SJSA1 (cell line): ENCODE measurements around the gene BUD13. TPM values are rescaled to one million over a fixed set of nuclear protein-coding genes. Genes with fewer than 3 reads are reported as not detected.

Source experiments
- DNase-seq, 2 experiments: peaks; one replicate each; pipeline ENCODE4 v3.0.0-alpha.2; 2015 to 2020; ENCODE audit warnings: low spot score in 2 of 2, low read depth in 1 of 2
- H3K27ac ChIP-seq: fragments of 250-450 bp; sonication (Bioruptor Pico); 2 replicates; pipeline ENCODE4 v1.5.1; 2020; ENCODE audit warnings: mild to moderate bottlenecking, moderate library complexity
- H3K27me3 ChIP-seq: fragments of 250-450 bp; sonication (Bioruptor Pico); replicated peaks from 2 replicates; pipeline ENCODE4 v1.5.1; 2020; ENCODE audit warnings: mild to moderate bottlenecking, moderate library complexity
- H3K36me3 ChIP-seq: fragments of 250-450 bp; sonication (Bioruptor Pico); 2 replicates; pipeline ENCODE4 v1.5.1; 2020; ENCODE audit warnings: mild to moderate bottlenecking
- H3K4me1 ChIP-seq: fragments of 250-450 bp; sonication (Bioruptor Pico); replicated peaks from 2 replicates; pipeline ENCODE4 v1.6.1; 2021; ENCODE audit warnings: mild to moderate bottlenecking
- H3K4me3 ChIP-seq: fragments of 250-450 bp; sonication (Bioruptor Pico); 2 replicates; pipeline ENCODE4 v1.5.1; 2020; ENCODE audit warnings: mild to moderate bottlenecking
- H3K9me3 ChIP-seq: fragments of 250-450 bp; sonication (Bioruptor Pico); replicated peaks from 2 replicates; pipeline ENCODE4 v1.5.1; 2020; ENCODE audit warnings: mild to moderate bottlenecking
- total RNA-seq: library from RNA; depleted of rRNA; stranded (reverse); fragments of >200 nt; shearing (Covaris generic); gene quantifications from 2 replicates; pipeline ENCODE4 v1.2.3, GENCODE V29; 2014

The BUD13 gene
- total RNA-seq, 1 experiment from 2014 or later: 15.5 TPM

GRCh38 chr11:116729501-116730240, 43.1 kb downstream of the BUD13 start:
- Histone ChIP-seq H3K4me1 (0 out of 2 replicates have a peak, but pooled peaks cover 3% of the 10 kb centered on the region), H3K9me3 (no peaks in the 10 kb centered on the region), H3K4me3 (no peak overlapping the region), H3K36me3 (no peaks in the 10 kb centered on the region), H3K27ac (no peak overlapping the region), H3K27me3 (no peaks in the 10 kb centered on the region)
- DNase-seq: no peak

- no peak overlapping the region for H3K4me3 ChIP-seq
- H3K27me3 ChIP-seq: no peaks in the 10 kb centered on the region
- H3K9me3 ChIP-seq: no peaks in the 10 kb centered on the region
- H3K4me1 ChIP-seq: 0 out of 2 replicates have a peak, but pooled peaks cover 3% of the 10 kb centered on the region
- no peaks in the 10 kb centered on the region for H3K36me3 ChIP-seq
- DNase-seq: no peak
- H3K27ac ChIP-seq: no peak overlapping the region
Measured at GRCh38 chr11:116727990-116728389, 44.8 kb downstream of the BUD13 start.

- DNase-seq: no peak
- Histone ChIP-seq H3K27ac (no peak overlapping the region), H3K27me3 (no peaks in the 10 kb centered on the region)
Measured at GRCh38 chr11:116725434-116726221, 47.2 kb downstream of the BUD13 start.

GRCh38 chr11:116724813-116725212, 48.0 kb downstream of the BUD13 start:
- no peak for DNase-seq
- no peaks in the 10 kb centered on the region for H3K27me3 ChIP-seq

More at GRCh38 chr11:116725434-116726221, 47.2 kb downstream of the BUD13 start:
- Histone ChIP-seq H3K36me3 (no peaks in the 10 kb centered on the region), H3K4me3 (no peak overlapping the region), H3K9me3 (no peaks in the 10 kb centered on the region), H3K4me1 (0 out of 2 replicates have a peak, but pooled peaks cover 3% of the 10 kb centered on the region)

GRCh38 chr11:116723511-116723910, 49.3 kb downstream of the BUD13 start:
- H3K27me3 ChIP-seq: no peaks in the 10 kb centered on the region

More at GRCh38 chr11:116724813-116725212, 48.0 kb downstream of the BUD13 start:
- H3K27ac ChIP-seq: no peak overlapping the region
- 0 out of 2 replicates have a peak, but pooled peaks cover 3% of the 10 kb centered on the region for H3K4me1 ChIP-seq
- no peaks in the 10 kb centered on the region for H3K36me3 ChIP-seq
- H3K4me3 ChIP-seq: no peak overlapping the region
- no peaks in the 10 kb centered on the region for H3K9me3 ChIP-seq

GRCh38 chr11:116721988-116722387, 50.8 kb downstream of the BUD13 start:
- DNase-seq: no peak
- 0 out of 2 replicates have a peak, but pooled peaks cover 3% of the 10 kb centered on the region for H3K4me1 ChIP-seq
- H3K4me3 ChIP-seq: no peak overlapping the region
- no peaks in the 10 kb centered on the region for H3K9me3 ChIP-seq
- H3K27me3 ChIP-seq: no peaks in the 10 kb centered on the region
- H3K27ac ChIP-seq: no peak overlapping the region
- H3K36me3 ChIP-seq: no peaks in the 10 kb centered on the region

More at GRCh38 chr11:116723511-116723910, 49.3 kb downstream of the BUD13 start:
- Histone ChIP-seq H3K27ac (no peak overlapping the region), H3K4me3 (no peak overlapping the region), H3K36me3 (no peaks in the 10 kb centered on the region), H3K4me1 (0 out of 2 replicates have a peak, but pooled peaks cover 3% of the 10 kb centered on the region), H3K9me3 (no peaks in the 10 kb centered on the region)
- DNase-seq: no peak

- no peak overlapping the region for H3K4me3 ChIP-seq
- H3K27me3 ChIP-seq: no peaks in the 10 kb centered on the region
- H3K27ac ChIP-seq: no peak overlapping the region
- 0 out of 2 replicates have a peak, but pooled peaks cover 3% of the 10 kb centered on the region for H3K4me1 ChIP-seq
- H3K36me3 ChIP-seq: no peaks in the 10 kb centered on the region
- DNase-seq: no peak
- H3K9me3 ChIP-seq: no peaks in the 10 kb centered on the region
Measured at GRCh38 chr11:116720895-116721294, 51.9 kb downstream of the BUD13 start.

- H3K9me3 ChIP-seq: no peaks in the 10 kb centered on the region
- H3K4me3 ChIP-seq: no peak overlapping the region
- no peaks in the 10 kb centered on the region for H3K27me3 ChIP-seq
- no peaks in the 10 kb centered on the region for H3K4me1 ChIP-seq
- no peaks in the 10 kb centered on the region for H3K36me3 ChIP-seq
- H3K27ac ChIP-seq: no peak overlapping the region
- DNase-seq: no peak
Measured at GRCh38 chr11:116718955-116719501, 53.8 kb downstream of the BUD13 start.

- no peak for DNase-seq
- no peaks in the 10 kb centered on the region for H3K27me3 ChIP-seq
- H3K27ac ChIP-seq: no peak overlapping the region
- H3K9me3 ChIP-seq: no peaks in the 10 kb centered on the region
- H3K4me3 ChIP-seq: no peak overlapping the region
- no peaks in the 10 kb centered on the region for H3K36me3 ChIP-seq
- H3K4me1 ChIP-seq: no peaks in the 10 kb centered on the region
Measured at GRCh38 chr11:116716621-116717020, 56.2 kb downstream of the BUD13 start.

- Histone ChIP-seq H3K4me3 (no peak overlapping the region), H3K9me3 (no peaks in the 10 kb centered on the region), H3K27me3 (no peaks in the 10 kb centered on the region), H3K4me1 (no peaks in the 10 kb centered on the region), H3K36me3 (no peaks in the 10 kb centered on the region), H3K27ac (no peak overlapping the region)
- no peak for DNase-seq
Measured at GRCh38 chr11:116715383-116715782, 57.4 kb downstream of the BUD13 start.

- DNase-seq: no peak
- H3K27me3 ChIP-seq: no peaks in the 10 kb centered on the region
- H3K36me3 ChIP-seq: no peaks in the 10 kb centered on the region
- H3K4me3 ChIP-seq: no peak overlapping the region
- no peaks in the 10 kb centered on the region for H3K9me3 ChIP-seq
- no peak overlapping the region for H3K27ac ChIP-seq
- no peaks in the 10 kb centered on the region for H3K4me1 ChIP-seq
Measured at GRCh38 chr11:116714902-116715301, 57.9 kb downstream of the BUD13 start.

GRCh38 chr11:116712428-116712827, 60.4 kb downstream of the BUD13 start:
- H3K4me3 ChIP-seq: no peak overlapping the region
- DNase-seq: no peak

GRCh38 chr11:116710762-116711161, 62.0 kb downstream of the BUD13 start:
- no peaks in the 10 kb centered on the region for H3K9me3 ChIP-seq
- H3K27me3 ChIP-seq: no peaks in the 10 kb centered on the region
- H3K4me1 ChIP-seq: no peaks in the 10 kb centered on the region
- H3K27ac ChIP-seq: no peak overlapping the region
- DNase-seq: no peak
- H3K36me3 ChIP-seq: no peaks in the 10 kb centered on the region
- no peak overlapping the region for H3K4me3 ChIP-seq

More at GRCh38 chr11:116712428-116712827, 60.4 kb downstream of the BUD13 start:
- Histone ChIP-seq H3K27me3 (no peaks in the 10 kb centered on the region), H3K9me3 (no peaks in the 10 kb centered on the region), H3K4me1 (no peaks in the 10 kb centered on the region), H3K27ac (no peak overlapping the region), H3K36me3 (no peaks in the 10 kb centered on the region)
